ENCODE data around the gene BTBD7. TPM values are rescaled to one million over a fixed set of nuclear protein-coding genes. Genes with fewer than 3 reads are reported as not detected.

The BTBD7 gene
- total and polyA plus RNA-seq, 4 experiments from 2014 or later: 6.9 to 38.3 (median 19.5) TPM

DNA sequence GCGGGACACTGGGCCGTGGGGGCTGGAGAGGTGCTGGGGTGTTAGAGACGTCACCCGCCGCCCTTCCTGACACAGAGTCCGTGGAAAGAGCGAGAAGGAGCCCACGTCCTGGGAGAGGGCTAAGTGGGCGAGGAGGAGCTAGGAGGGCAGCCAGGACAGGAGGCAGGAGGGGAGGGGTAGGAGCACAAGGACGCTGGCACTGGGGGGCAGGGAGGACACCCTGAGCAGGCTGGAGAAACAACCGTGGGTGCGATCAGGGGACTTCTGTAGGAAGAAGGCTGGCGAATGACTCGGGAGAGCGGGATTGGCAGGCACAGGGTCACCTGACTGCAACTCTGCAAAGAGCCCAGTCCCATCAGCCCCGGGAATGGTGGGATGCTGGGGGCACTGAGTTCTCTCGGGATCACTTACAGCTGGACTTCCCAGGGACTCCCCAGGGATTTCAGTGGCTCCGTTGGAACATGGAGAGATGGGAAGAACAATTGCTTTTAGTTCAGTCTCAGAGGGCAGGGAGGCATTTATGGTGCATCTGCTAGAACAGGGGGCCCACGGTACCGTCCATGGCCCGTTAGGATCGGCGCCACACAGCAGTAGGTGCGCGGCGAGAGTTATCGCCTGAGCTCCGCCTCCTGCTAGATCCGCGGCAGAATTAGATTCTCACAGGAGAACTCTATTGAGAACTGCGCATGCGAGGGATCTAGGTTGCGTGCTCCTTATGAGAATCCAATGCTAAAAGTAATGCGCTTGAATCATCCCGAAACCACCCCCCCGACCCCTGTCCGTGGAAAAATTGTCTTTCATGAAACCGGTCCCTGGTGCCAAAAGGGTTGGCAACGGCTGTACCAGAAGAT, 101.5 kb downstream of the BTBD7 start:
- DNase-seq: no peak
- Mint-ChIP-seq H3K27me3 (peaks cover 0 to 7% of the 10 kb centered on the region in 2 donors), H3K4me1 (peaks cover 11 to 28% (median 15%) of the 10 kb centered on the region in 4 donors), H3K27ac (peak overlapping the region in 3 of 7 donors; percentile 4 to 36 (median 22)), H3K9me3 (no peaks in the 10 kb centered on the region), H3K36me3 (peaks cover 24 to 26% of the 10 kb centered on the region in 2 donors), H3K4me3 (peak overlapping the region; percentile 24 to 75 (median 68))
- intact Hi-C loops (cut with micrococcal nuclease): loop anchor here (10.0 kb wide), 1 partner anchor 663 kb away; no protein-coding TSS in a partner anchor
- H3K9me3 ChIP-seq (ENCODE audit: control insufficient read depth in 1 of 2, low read length in 2 of 2): no peaks in the 10 kb centered on the region
- CTCF ChIA-PET (ENCODE audit: partially characterized antibody): no interaction called here
- H3K4me3 ChIP-seq (ENCODE audit: low read length in 2 of 2): no peak overlapping the region
- H3K4me1 ChIP-seq (ENCODE audit: insufficient read depth, low read length): peaks cover 10% of the 10 kb centered on the region
- peaks cover 18% of the 10 kb centered on the region for H3K36me3 ChIP-seq (ENCODE audit: insufficient read depth, low read length)
- no peak overlapping the region for H3K27ac ChIP-seq (ENCODE audit: low read depth, low read length)
- POLR2A ChIA-PET (ENCODE audit: partially characterized antibody): interaction anchor here (0.7 kb wide), 1 partner anchor 47 kb away, joined by 3 read pairs; the partner anchor contains the start of genes LYSET and MOAP1
- no peaks in the 10 kb centered on the region for H3K27me3 ChIP-seq (ENCODE audit: insufficient read depth, low read length)

DNA sequence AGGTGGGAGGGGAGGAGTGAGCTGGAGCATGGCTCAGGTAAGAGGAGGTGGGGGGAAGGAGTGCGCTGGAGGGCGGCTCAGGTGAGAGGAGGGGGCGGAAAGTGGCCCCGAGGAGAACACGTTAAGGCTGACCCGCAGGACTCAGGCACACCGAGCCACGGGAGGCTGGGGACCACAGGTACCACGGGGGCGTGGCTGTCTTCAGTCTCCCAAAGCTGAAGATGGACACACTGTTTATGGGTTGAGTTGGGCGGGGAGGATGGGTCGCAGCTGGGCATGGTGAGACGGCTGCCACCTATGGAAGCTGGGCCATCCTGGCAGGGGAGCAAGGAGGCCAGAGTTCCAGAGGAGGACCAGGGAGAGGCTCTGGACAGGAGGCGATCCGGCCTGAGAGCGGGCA, 102.3 kb downstream of the BTBD7 start:
- Mint-ChIP-seq H3K36me3 (peaks cover 28 to 34% of the 10 kb centered on the region in 2 donors), H3K9me3 (no peaks in the 10 kb centered on the region), H3K4me3 (peak overlapping the region in 5 of 8 donors; percentile 9 to 75 (median 67)), H3K4me1 (peaks cover 11 to 28% (median 15%) of the 10 kb centered on the region in 4 donors), H3K27ac (no peak overlapping the region), H3K27me3 (peaks cover 0 to 7% of the 10 kb centered on the region in 2 donors)
- no peaks in the 10 kb centered on the region for H3K9me3 ChIP-seq (ENCODE audit: control insufficient read depth in 1 of 2, low read length in 2 of 2)
- no peak overlapping the region for H3K27ac ChIP-seq (ENCODE audit: low read depth, low read length)
- peaks cover 10% of the 10 kb centered on the region for H3K4me1 ChIP-seq (ENCODE audit: insufficient read depth, low read length)
- peaks cover 24% of the 10 kb centered on the region for H3K36me3 ChIP-seq (ENCODE audit: insufficient read depth, low read length)
- H3K4me3 ChIP-seq (ENCODE audit: low read length in 2 of 2): no peak overlapping the region
- CTCF ChIA-PET (ENCODE audit: partially characterized antibody): no interaction called here
- POLR2A ChIA-PET (ENCODE audit: partially characterized antibody): no interaction called here
- intact Hi-C loops (cut with micrococcal nuclease): loop anchor here (10.0 kb wide), 1 partner anchor 664 kb away; no protein-coding TSS in a partner anchor
- H3K27me3 ChIP-seq (ENCODE audit: insufficient read depth, low read length): no peaks in the 10 kb centered on the region
- no peak for DNase-seq

DNA sequence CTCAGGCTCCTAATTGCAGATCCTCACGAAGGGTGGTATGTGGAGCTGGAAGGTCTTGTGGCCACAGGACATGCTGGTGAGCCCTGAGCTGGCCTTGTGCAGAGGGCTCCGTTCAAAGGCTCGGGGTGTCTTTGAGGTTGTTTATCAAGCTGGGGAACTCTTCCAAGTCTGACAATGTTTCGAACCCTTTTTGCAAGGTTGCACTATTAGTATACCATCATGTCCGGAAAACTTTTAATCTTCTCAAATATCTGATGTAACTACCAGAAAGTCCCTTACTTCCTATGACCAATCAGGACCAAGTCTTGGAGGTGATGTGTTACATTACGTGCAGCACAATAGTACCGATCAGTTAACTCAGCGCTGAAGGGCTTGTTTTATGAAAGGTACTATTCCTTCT, 104.3 kb downstream of the BTBD7 start:
- H3K4me3 Mint-ChIP-seq: no peak overlapping the region
- CTCF ChIA-PET (ENCODE audit: partially characterized antibody): no interaction called here
- intact Hi-C loops (cut with micrococcal nuclease): no loop called here
- H3K4me1 Mint-ChIP-seq: peaks cover 10 to 19% (median 15%) of the 10 kb centered on the region in 4 donors
- H3K27me3 ChIP-seq (ENCODE audit: insufficient read depth, low read length): no peaks in the 10 kb centered on the region
- H3K27ac Mint-ChIP-seq: no peak overlapping the region
- peaks cover 38 to 43% of the 10 kb centered on the region in 2 donors for H3K36me3 Mint-ChIP-seq
- H3K9me3 ChIP-seq (ENCODE audit: control insufficient read depth in 1 of 2, low read length in 2 of 2): no peaks in the 10 kb centered on the region
- peaks cover 10% of the 10 kb centered on the region for H3K4me1 ChIP-seq (ENCODE audit: insufficient read depth, low read length)
- H3K27ac ChIP-seq (ENCODE audit: low read depth, low read length): no peak overlapping the region
- peaks cover 24% of the 10 kb centered on the region for H3K36me3 ChIP-seq (ENCODE audit: insufficient read depth, low read length)
- no peak for DNase-seq
- H3K9me3 Mint-ChIP-seq: no peaks in the 10 kb centered on the region
- POLR2A ChIA-PET (ENCODE audit: partially characterized antibody): no interaction called here
- peaks cover 0 to 5% of the 10 kb centered on the region in 2 donors for H3K27me3 Mint-ChIP-seq
- no peak overlapping the region for H3K4me3 ChIP-seq (ENCODE audit: low read length in 2 of 2)

DNA sequence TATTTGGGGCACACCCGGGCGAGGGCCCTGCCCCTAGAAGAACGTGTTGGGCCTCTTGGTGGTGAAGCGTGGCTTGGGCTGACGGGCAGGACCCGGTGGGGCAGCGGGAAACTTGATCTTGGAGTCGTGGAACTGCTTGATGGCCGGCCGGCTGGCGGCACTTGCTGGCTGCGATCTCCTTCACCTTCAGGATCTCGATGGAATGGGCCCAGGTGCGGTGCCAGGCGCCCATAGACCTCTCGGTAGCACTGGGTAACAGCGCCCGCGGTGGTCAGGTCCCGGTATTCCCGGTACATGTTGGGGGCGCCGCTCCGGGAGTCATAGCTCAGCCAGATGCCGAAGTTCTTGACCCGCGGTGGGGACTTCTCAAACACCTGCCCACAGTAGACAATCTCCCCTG, 109.3 kb downstream of the BTBD7 start:
- Mint-ChIP-seq H3K27me3 (no peaks in the 10 kb centered on the region), H3K4me1 (no peaks in the 10 kb centered on the region), H3K4me3 (no peak overlapping the region), H3K36me3 (peaks cover 53 to 59% of the 10 kb centered on the region in 2 donors), H3K27ac (peak overlapping the region in 1 of 7 donors; percentile 47), H3K9me3 (no peaks in the 10 kb centered on the region)
- Histone ChIP-seq H3K4me1 (ENCODE audit: insufficient read depth, low read length) (no peaks in the 10 kb centered on the region), H3K4me3 (ENCODE audit: low read length in 2 of 2) (no peak overlapping the region), H3K36me3 (ENCODE audit: insufficient read depth, low read length) (peaks cover 29% of the 10 kb centered on the region), H3K27me3 (ENCODE audit: insufficient read depth, low read length) (no peaks in the 10 kb centered on the region), H3K9me3 (ENCODE audit: control insufficient read depth in 1 of 2, low read length in 2 of 2) (no peaks in the 10 kb centered on the region), H3K27ac (ENCODE audit: low read depth, low read length) (no peak overlapping the region)
- POLR2A ChIA-PET (ENCODE audit: partially characterized antibody): no interaction called here
- intact Hi-C loops (cut with micrococcal nuclease): no loop called here
- no peak for DNase-seq
- CTCF ChIA-PET (ENCODE audit: partially characterized antibody): interaction anchor here (1.2 kb wide), 1 partner anchor 91 kb away, joined by 3 read pairs; no protein-coding TSS in a partner anchor

DNA sequence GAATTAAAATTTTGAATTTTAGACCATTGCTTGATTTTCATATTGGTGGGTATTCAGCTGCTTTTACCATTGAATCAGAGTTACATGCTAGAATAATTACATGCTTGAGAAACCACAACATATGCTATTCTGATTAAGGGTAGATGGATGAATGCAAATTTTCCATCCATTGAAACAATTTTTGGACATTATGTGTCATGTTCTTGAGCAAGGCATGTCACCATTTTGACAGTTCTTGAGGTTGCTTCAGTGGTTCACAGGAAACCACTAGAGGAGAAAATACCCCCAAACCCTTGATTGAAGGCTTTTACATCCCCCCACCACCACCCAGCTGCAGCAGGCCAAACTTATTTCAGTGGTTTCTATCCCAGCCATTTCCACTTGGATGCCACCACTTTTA, 112.3 kb downstream of the BTBD7 start:
- H3K4me3 ChIP-seq (ENCODE audit: low read length in 2 of 2): no peak overlapping the region
- H3K36me3 Mint-ChIP-seq: peaks cover 42 to 51% of the 10 kb centered on the region in 2 donors
- H3K27me3 ChIP-seq (ENCODE audit: insufficient read depth, low read length): no peaks in the 10 kb centered on the region
- no peak overlapping the region for H3K27ac Mint-ChIP-seq
- H3K36me3 ChIP-seq (ENCODE audit: insufficient read depth, low read length): peaks cover 15% of the 10 kb centered on the region
- ChIA-PET POLR2A (ENCODE audit: partially characterized antibody) (no interaction called here), CTCF (ENCODE audit: partially characterized antibody) (interaction anchor here (1.2 to 3.0 kb wide), 2 partner anchors 13 to 107 kb away, joined by 5 to 10 read pairs; no protein-coding TSS in a partner anchor)
- no peaks in the 10 kb centered on the region for H3K9me3 Mint-ChIP-seq
- intact Hi-C loops (cut with micrococcal nuclease): no loop called here
- peaks cover 0 to 2% (median 0%) of the 10 kb centered on the region in 4 donors for H3K4me1 Mint-ChIP-seq
- H3K9me3 ChIP-seq (ENCODE audit: control insufficient read depth in 1 of 2, low read length in 2 of 2): no peaks in the 10 kb centered on the region
- no peak overlapping the region for H3K27ac ChIP-seq (ENCODE audit: low read depth, low read length)
- no peaks in the 10 kb centered on the region for H3K27me3 Mint-ChIP-seq
- DNase-seq: no peak
- no peaks in the 10 kb centered on the region for H3K4me1 ChIP-seq (ENCODE audit: insufficient read depth, low read length)
- H3K4me3 Mint-ChIP-seq: no peak overlapping the region

DNA sequence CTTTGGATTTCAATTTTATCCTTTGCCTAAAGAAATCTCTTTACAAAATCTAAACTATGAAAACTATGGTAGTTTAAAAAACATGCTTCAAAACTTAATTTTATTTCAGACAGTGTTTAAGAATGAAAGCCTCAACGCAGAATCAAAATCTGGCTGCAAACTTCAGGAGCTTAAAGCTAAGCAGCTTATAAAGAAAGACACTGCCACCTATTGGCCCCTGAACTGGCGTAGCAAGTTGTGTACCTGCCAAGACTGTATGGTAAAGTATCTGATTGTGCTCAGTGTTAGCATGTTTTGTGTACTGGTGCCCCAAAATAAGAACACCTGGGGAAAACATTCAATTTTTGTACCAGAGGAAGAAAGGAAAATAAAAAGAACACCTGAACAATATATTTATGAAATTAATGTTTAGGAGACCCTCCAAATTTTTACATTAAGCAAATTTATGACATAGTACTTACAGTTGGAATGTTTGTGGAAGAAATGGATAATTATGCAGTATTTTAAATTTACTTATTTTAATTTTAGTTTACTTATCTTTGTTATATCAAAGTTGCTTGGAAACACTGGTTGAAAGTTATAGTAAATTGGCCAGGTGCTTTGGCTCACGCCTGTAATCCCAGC, 113.6 kb downstream of the BTBD7 start:
- Mint-ChIP-seq H3K9me3 (no peaks in the 10 kb centered on the region), H3K4me1 (peaks cover 0 to 2% (median 0%) of the 10 kb centered on the region in 4 donors), H3K4me3 (no peak overlapping the region), H3K36me3 (peaks cover 38 to 57% of the 10 kb centered on the region in 2 donors), H3K27ac (no peak overlapping the region), H3K27me3 (no peaks in the 10 kb centered on the region)
- intact Hi-C loops (cut with micrococcal nuclease): loop anchor here (1.0 kb wide), 2 partner anchors 80 to 106 kb away; no protein-coding TSS in a partner anchor
- CTCF ChIA-PET (ENCODE audit: partially characterized antibody): interaction anchor here (0.5 to 4.2 kb wide), 13 partner anchors 9 to 980 kb away, joined by 3 to 56 read pairs (median 3); partner anchors contain the start of genes GON7, LYSET, MOAP1 and UBR7
- no peak overlapping the region for H3K4me3 ChIP-seq (ENCODE audit: low read length in 2 of 2)
- H3K27me3 ChIP-seq (ENCODE audit: insufficient read depth, low read length): no peaks in the 10 kb centered on the region
- peak; percentile 43 to 69 (median 52) for DNase-seq
- H3K27ac ChIP-seq (ENCODE audit: low read depth, low read length): no peak overlapping the region
- H3K36me3 ChIP-seq (ENCODE audit: insufficient read depth, low read length): peaks cover 15% of the 10 kb centered on the region
- POLR2A ChIA-PET (ENCODE audit: partially characterized antibody): interaction anchor here (1.0 to 1.3 kb wide), 2 partner anchors 34 to 106 kb away, joined by 4 to 5 read pairs; partner anchors contain the start of genes LYSET and MOAP1
- H3K9me3 ChIP-seq (ENCODE audit: control insufficient read depth in 1 of 2, low read length in 2 of 2): no peaks in the 10 kb centered on the region
- H3K4me1 ChIP-seq (ENCODE audit: insufficient read depth, low read length): no peaks in the 10 kb centered on the region

DNA sequence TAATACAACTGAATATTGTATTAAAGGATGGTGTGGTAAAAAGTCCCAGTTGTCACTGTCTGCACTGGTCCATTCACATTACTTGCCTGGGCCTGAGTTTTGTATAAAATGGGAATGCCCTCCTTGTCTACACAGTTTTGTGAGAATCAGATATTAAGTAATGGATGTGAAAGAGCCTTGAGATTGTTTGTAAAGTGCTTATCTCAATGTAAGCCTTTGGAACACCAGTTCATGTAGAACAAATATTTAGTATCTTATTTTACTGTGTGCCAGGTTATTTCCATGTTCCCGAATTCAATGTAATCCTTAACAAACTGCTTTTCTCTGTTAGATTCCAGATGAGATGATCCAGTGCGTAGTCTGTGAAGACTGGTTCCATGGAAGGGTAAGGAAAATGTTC, 118.2 kb downstream of the BTBD7 start:
- Mint-ChIP-seq H3K36me3 (peaks cover 28 to 54% of the 10 kb centered on the region in 2 donors), H3K27ac (peak overlapping the region in 1 of 7 donors; percentile 35), H3K27me3 (no peaks in the 10 kb centered on the region), H3K4me1 (peaks cover 1 to 3% (median 2%) of the 10 kb centered on the region in 4 donors), H3K4me3 (no peak overlapping the region), H3K9me3 (no peaks in the 10 kb centered on the region)
- Histone ChIP-seq H3K27me3 (ENCODE audit: insufficient read depth, low read length) (no peaks in the 10 kb centered on the region), H3K27ac (ENCODE audit: low read depth, low read length) (no peak overlapping the region), H3K4me1 (ENCODE audit: insufficient read depth, low read length) (peaks cover 1% of the 10 kb centered on the region), H3K4me3 (ENCODE audit: low read length in 2 of 2) (no peak overlapping the region), H3K9me3 (ENCODE audit: control insufficient read depth in 1 of 2, low read length in 2 of 2) (no peaks in the 10 kb centered on the region), H3K36me3 (ENCODE audit: insufficient read depth, low read length) (peaks cover 25% of the 10 kb centered on the region)
- intact Hi-C loops (cut with micrococcal nuclease): no loop called here
- ChIA-PET CTCF (ENCODE audit: partially characterized antibody) (no interaction called here), POLR2A (ENCODE audit: partially characterized antibody) (no interaction called here)
- DNase-seq: no peak

All from CD4-positive, alpha-beta memory T cell (primary cell).